Activated CD8-positive, alpha-beta memory T cell treated with anti-CD3 and anti-CD28 coated beads, Interleukin-2, amount 10 ng/mL, durations not matched to agents 7 days and 5 days (primary cell): ENCODE measurements around the gene PLPPR4. TPM values are rescaled to one million over a fixed set of nuclear protein-coding genes. Genes with fewer than 3 reads are reported as not detected.
"Not testable (repeated sequence)": the region's sequence is repeated elsewhere in the genome, so short reads cannot be mapped to it uniquely, and the experiment has no call there.

Source experiments
- ATAC-seq: fragments of 150-1000 bp; cut with Tn5 transposase; one replicate; pipeline ENCODE4 v1.10.0; 2021; ENCODE audit warnings: moderate library complexity
- CTCF ChIA-PET: fragments of 350-600 bp; sonication (Branson Sonifier 250); formaldehyde crosslinking; loops from one replicate; lab custom pipeline; 2021; ENCODE audit warnings: antibody characterized with exemption; lab: Charles Lee
- DNase-seq: peaks from one replicate; pipeline ENCODE4 v3.0.0-alpha.2; 2020
- H3K27ac Mint-ChIP-seq: one replicate; pipeline ENCODE4 v1.8.0; 2021; ENCODE audit warnings: mild to moderate bottlenecking, mixed read lengths
- H3K27me3 Mint-ChIP-seq: one replicate; pipeline ENCODE4 v1.8.0; 2021; ENCODE audit warnings: mixed read lengths
- H3K36me3 Mint-ChIP-seq: one replicate; pipeline ENCODE4 v1.8.0; 2021; ENCODE audit warnings: mild to moderate bottlenecking, mixed read lengths
- H3K4me1 Mint-ChIP-seq: one replicate; pipeline ENCODE4 v1.8.0; 2021; ENCODE audit warnings: mixed read lengths
- H3K4me3 Mint-ChIP-seq: one replicate; pipeline ENCODE4 v1.8.0; 2021; ENCODE audit warnings: mild to moderate bottlenecking, moderate library complexity, mixed read lengths
- H3K9me3 Mint-ChIP-seq: one replicate; pipeline ENCODE4 v1.8.0; 2022; ENCODE audit warnings: low read depth, mixed read lengths
- total RNA-seq, 2 experiments: library from RNA; stranded (reverse); gene quantifications; one replicate each; pipeline ENCODE4 v1.2.3, GENCODE V29; 2021

PLPPR4 gene
- total RNA-seq, 2 experiments from 2014 or later = not detected

DNA sequence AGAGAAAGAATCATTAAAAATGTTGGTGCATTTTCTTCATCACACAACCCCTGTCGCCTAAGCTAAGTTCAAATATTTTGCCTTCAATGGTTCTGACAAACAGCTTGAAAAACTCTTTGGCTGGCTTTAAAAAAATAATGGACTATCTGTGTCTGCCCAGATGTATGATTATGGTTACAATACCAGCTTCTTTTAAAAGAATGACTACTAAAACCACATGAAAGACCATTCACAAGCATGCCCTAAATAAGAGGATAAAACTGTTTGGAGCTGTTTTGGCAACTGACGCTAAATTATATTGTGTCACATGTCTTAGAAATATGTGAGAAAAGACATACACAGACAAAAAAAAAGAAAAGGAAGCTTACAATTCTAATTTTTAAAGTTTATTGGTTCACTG, 23.7 kb upstream of the PLPPR4 start:
- Mint-ChIP-seq H3K9me3 (peaks cover 2% of the 10 kb centered on the region), H3K36me3 (no peaks in the 10 kb centered on the region), H3K27ac (no peak overlapping the region), H3K4me1 (no peaks in the 10 kb centered on the region), H3K4me3 (no peak overlapping the region), H3K27me3 (no peaks in the 10 kb centered on the region)
- DNase-seq = no peak
- ATAC-seq = no peak
- CTCF ChIA-PET = no interaction called here

DNA sequence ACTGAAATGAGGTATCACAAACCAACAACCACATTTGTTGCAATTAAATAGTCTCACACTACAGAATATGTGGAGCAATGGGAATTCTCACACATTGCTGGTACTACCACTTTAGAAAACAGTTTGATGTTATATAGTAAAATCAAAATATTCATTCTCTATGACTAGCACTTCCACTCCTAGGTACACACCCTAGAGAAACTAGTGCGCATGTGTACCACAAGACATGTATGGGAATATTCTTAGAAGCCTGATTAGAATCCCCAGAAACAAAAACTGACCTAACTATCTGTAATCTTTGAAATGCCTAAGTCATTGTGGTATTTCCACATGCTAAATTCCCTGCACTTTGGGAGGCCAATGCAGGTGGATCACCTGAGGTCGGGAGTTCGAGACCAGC, 18.1 kb upstream of the PLPPR4 start:
- Mint-ChIP-seq H3K4me3 (no peak overlapping the region), H3K4me1 (no peaks in the 10 kb centered on the region), H3K9me3 (peaks cover 6% of the 10 kb centered on the region), H3K36me3 (no peaks in the 10 kb centered on the region), H3K27me3 (no peaks in the 10 kb centered on the region), H3K27ac (no peak overlapping the region)
- DNase-seq (no peak), ATAC-seq (no peak)
- CTCF ChIA-PET = no interaction called here

GRCh38 chr1:99247199-99247598, 17.1 kb upstream of the PLPPR4 start:
- H3K4me3 Mint-ChIP-seq = no peak overlapping the region
- H3K36me3 Mint-ChIP-seq = no peaks in the 10 kb centered on the region
- H3K27ac Mint-ChIP-seq = no peak overlapping the region
- H3K27me3 Mint-ChIP-seq = no peaks in the 10 kb centered on the region
- no peaks in the 10 kb centered on the region for H3K4me1 Mint-ChIP-seq
- ATAC-seq (no peak), DNase-seq (no peak)
- H3K9me3 Mint-ChIP-seq = peaks cover 6% of the 10 kb centered on the region
- CTCF ChIA-PET = no interaction called here

DNA sequence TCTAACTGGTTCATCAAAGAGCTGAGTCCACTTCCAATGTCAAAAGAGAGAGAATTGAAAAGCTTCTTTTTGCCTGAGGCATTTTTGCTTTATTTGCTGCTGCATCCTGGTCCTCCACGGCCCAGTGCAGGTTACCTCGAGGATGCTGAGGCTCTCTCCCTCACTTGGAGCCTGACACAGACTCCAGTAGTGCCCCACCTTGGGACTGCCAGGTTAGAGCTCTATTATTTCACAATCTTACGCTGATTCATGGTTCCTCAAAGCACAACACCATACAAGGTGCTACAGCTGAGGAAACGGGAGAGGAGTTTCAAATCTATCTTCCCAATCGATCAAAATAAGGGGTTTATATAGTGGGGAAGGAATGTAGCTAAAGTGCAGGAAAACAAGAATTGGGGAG, 13.6 kb upstream of the PLPPR4 start:
- Mint-ChIP-seq H3K27me3 (no peaks in the 10 kb centered on the region), H3K36me3 (no peaks in the 10 kb centered on the region), H3K4me1 (no peaks in the 10 kb centered on the region), H3K9me3 (peaks cover 4% of the 10 kb centered on the region), H3K27ac (no peak overlapping the region), H3K4me3 (no peak overlapping the region)
- DNase-seq (no peak), ATAC-seq (no peak)
- CTCF ChIA-PET = no interaction called here

GRCh38 chr1:99251308-99251707, 13.0 kb upstream of the PLPPR4 start:
- CTCF ChIA-PET = no interaction called here
- peaks cover 4% of the 10 kb centered on the region for H3K9me3 Mint-ChIP-seq
- no peak for ATAC-seq
- DNase-seq = no peak
- no peaks in the 10 kb centered on the region for H3K4me1 Mint-ChIP-seq
- H3K27ac Mint-ChIP-seq = no peak overlapping the region
- no peak overlapping the region for H3K4me3 Mint-ChIP-seq
- no peaks in the 10 kb centered on the region for H3K27me3 Mint-ChIP-seq
- no peaks in the 10 kb centered on the region for H3K36me3 Mint-ChIP-seq

- ATAC-seq = no peak
- Mint-ChIP-seq H3K27me3 (no peaks in the 10 kb centered on the region), H3K36me3 (no peaks in the 10 kb centered on the region), H3K4me1 (no peaks in the 10 kb centered on the region), H3K9me3 (no peaks in the 10 kb centered on the region), H3K27ac (no peak overlapping the region), H3K4me3 (no peak overlapping the region)
- CTCF ChIA-PET = no interaction called here
- no peak for DNase-seq
Measured at GRCh38 chr1:99252630-99253029, 11.7 kb upstream of the PLPPR4 start.

GRCh38 chr1:99260402-99260801, 3.9 kb upstream of the PLPPR4 start:
- H3K4me1 Mint-ChIP-seq, H3K4me3 Mint-ChIP-seq, H3K27ac Mint-ChIP-seq, H3K36me3 Mint-ChIP-seq, H3K9me3 Mint-ChIP-seq, DNase-seq, CTCF ChIA-PET, ATAC-seq: not testable (repeated sequence)
- H3K27me3 Mint-ChIP-seq = peaks cover 29% of the 10 kb centered on the region

GRCh38 chr1:99265124-99265523, 832 bp downstream of the PLPPR4 start:
- DNase-seq (no peak), ATAC-seq (no peak)
- no peaks in the 10 kb centered on the region for H3K36me3 Mint-ChIP-seq
- no peak overlapping the region for H3K4me3 Mint-ChIP-seq
- peaks cover 44% of the 10 kb centered on the region for H3K27me3 Mint-ChIP-seq
- H3K9me3 Mint-ChIP-seq = no peaks in the 10 kb centered on the region
- no peaks in the 10 kb centered on the region for H3K4me1 Mint-ChIP-seq
- CTCF ChIA-PET = no interaction called here
- H3K27ac Mint-ChIP-seq = no peak overlapping the region

DNA sequence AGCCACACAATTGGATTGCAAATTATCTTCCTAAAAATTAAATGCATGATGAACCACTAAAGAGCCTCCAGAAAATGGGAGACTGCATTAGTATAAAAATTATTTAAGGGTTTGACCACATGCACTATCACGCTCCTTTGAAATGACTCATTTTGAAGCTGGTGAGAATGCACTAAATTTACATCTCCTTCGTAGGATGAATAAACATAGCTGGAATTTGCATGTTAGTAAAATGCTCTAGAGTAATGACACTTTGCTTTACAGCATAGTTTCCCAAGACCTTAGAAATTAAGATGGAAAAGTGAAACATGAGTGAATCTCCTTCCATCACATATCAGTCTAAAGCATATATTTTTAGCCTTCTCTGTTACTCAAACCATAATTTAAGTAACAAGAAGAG, 2.4 kb downstream of the PLPPR4 start:
- ATAC-seq (no peak), DNase-seq (no peak)
- no peaks in the 10 kb centered on the region for H3K36me3 Mint-ChIP-seq
- CTCF ChIA-PET = interaction anchor here (0.5 kb wide), 1 partner anchor 85 kb away, joined by 3 read pairs; no protein-coding TSS in a partner anchor
- peaks cover 44% of the 10 kb centered on the region for H3K27me3 Mint-ChIP-seq
- H3K4me1 Mint-ChIP-seq = no peaks in the 10 kb centered on the region
- H3K4me3 Mint-ChIP-seq = no peak overlapping the region
- no peaks in the 10 kb centered on the region for H3K9me3 Mint-ChIP-seq
- no peak overlapping the region for H3K27ac Mint-ChIP-seq

DNA sequence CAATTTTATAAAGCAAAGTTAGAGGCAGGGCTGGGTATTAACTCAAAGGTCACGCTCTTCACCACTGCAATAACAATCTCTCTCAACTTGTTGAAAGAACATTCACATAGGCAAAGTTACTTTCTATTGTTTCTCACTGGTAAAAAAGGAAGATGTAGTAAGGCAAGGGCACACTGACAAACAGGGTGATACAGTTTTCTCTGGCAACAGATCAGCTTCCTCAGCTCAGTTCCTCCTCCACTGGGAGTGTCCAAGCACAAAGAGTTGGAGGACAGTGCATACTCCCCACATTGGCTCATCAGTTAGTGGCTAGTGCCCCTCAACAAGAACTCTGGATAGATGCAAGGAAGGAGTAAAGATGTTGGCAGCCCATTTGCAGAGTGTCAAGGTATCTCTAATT, 3.7 kb downstream of the PLPPR4 start:
- no peak for DNase-seq
- Mint-ChIP-seq H3K4me1 (no peaks in the 10 kb centered on the region), H3K27ac (no peak overlapping the region), H3K4me3 (no peak overlapping the region), H3K27me3 (peaks cover 37% of the 10 kb centered on the region), H3K36me3 (no peaks in the 10 kb centered on the region), H3K9me3 (no peaks in the 10 kb centered on the region)
- no peak for ATAC-seq
- CTCF ChIA-PET = no interaction called here

DNA sequence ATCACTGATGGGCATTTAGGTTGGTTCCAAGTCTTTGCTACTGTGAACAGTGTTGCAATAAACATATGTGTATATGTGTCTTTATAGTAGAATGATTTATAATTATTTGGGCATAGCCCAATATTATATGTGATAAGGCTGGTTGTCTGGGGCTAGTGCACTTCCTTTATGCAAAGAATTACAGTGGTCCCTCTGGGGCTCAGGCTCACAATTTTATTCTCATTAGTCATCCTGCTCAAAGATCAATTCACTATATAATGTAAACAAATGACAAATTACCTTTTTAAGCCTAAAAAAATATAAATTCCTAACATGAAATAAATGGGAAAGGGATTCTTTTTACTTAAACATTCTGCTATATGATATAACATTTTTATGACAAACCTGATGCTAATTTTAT, 5.0 kb downstream of the PLPPR4 start:
- H3K4me1 Mint-ChIP-seq = no peaks in the 10 kb centered on the region
- peaks cover 24% of the 10 kb centered on the region for H3K27me3 Mint-ChIP-seq
- H3K4me3 Mint-ChIP-seq = no peak overlapping the region
- no peak for DNase-seq
- no peaks in the 10 kb centered on the region for H3K36me3 Mint-ChIP-seq
- H3K27ac Mint-ChIP-seq = no peak overlapping the region
- ATAC-seq = no peak
- CTCF ChIA-PET = no interaction called here
- H3K9me3 Mint-ChIP-seq = no peaks in the 10 kb centered on the region

DNA sequence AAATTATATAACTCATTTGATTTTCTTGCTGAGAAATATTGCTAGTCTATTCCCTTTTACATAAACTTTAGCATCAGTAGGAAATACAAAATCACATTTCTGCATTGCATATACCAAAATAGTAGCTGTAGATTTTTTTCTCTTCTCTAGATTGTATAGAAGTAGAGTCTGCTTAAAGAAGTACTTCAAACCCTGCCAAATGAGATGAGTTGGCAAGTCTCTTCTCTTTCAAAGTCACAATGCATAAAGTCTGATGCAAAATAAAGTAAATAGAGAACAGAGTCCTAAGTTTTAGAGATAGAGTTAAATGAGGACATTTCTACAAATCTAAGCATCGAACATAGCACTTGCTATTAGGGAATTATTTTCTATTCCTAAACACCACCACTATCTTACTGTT, 6.4 kb downstream of the PLPPR4 start:
- Mint-ChIP-seq H3K27me3 (peaks cover 12% of the 10 kb centered on the region), H3K4me1 (no peaks in the 10 kb centered on the region), H3K27ac (no peak overlapping the region), H3K9me3 (no peaks in the 10 kb centered on the region), H3K4me3 (no peak overlapping the region), H3K36me3 (no peaks in the 10 kb centered on the region)
- DNase-seq (no peak), ATAC-seq (no peak)
- CTCF ChIA-PET = no interaction called here

- Mint-ChIP-seq H3K4me3 (no peak overlapping the region), H3K27me3 (peaks cover 7% of the 10 kb centered on the region), H3K36me3 (no peaks in the 10 kb centered on the region), H3K4me1 (no peaks in the 10 kb centered on the region), H3K27ac (no peak overlapping the region), H3K9me3 (no peaks in the 10 kb centered on the region)
- no peak for DNase-seq
- CTCF ChIA-PET = no interaction called here
- no peak for ATAC-seq
Measured at GRCh38 chr1:99271249-99271648, 7.0 kb downstream of the PLPPR4 start.

DNA sequence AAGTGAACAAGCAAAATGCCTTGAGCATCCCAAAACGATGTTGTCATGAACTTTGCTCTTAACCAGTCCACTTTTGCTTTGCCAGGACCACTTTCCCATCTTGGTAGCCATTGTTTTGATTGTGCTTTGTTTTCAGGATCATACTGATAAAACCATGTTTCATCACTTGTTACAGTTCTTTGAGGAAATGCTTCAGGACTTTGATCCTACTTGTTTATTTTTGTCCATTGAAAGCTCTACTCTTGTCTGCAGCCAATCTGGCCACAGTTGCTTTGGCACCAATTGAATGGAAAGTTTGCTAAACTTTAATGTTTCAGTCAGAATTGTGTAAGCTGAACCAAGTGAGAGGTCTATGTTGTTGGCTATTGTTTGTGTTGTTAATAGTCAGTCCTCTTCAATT, 12.8 kb downstream of the PLPPR4 start:
- CTCF ChIA-PET = no interaction called here
- H3K9me3 Mint-ChIP-seq = no peaks in the 10 kb centered on the region
- DNase-seq (no peak), ATAC-seq (no peak)
- no peak overlapping the region for H3K4me3 Mint-ChIP-seq
- no peaks in the 10 kb centered on the region for H3K36me3 Mint-ChIP-seq
- no peak overlapping the region for H3K27ac Mint-ChIP-seq
- H3K27me3 Mint-ChIP-seq = no peaks in the 10 kb centered on the region
- H3K4me1 Mint-ChIP-seq = no peaks in the 10 kb centered on the region

DNA sequence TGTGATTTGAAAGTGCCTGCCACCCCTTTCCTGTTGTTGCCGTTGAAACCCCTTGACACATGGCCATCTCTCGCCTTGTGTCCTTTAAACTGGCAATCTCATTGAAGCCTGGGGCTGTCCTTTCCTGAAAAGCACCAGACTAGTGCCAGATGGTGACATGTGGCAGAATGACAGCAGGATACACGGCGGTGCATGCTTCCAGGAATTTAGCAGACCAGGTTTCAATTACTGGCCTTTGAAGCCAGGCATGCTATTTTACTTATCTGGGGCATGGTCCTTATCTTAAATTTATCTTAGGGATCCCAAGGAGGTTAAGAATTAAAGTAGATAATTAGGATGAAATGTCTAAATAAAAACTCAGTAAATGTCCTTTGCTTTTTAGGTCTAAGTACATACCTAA, 15.2 kb downstream of the PLPPR4 start:
- Mint-ChIP-seq H3K9me3 (no peaks in the 10 kb centered on the region), H3K27me3 (no peaks in the 10 kb centered on the region), H3K36me3 (no peaks in the 10 kb centered on the region), H3K27ac (no peak overlapping the region), H3K4me3 (no peak overlapping the region), H3K4me1 (no peaks in the 10 kb centered on the region)
- ATAC-seq = no peak
- no peak for DNase-seq
- CTCF ChIA-PET = no interaction called here
